Erythroblast (primary cell): ENCODE data around the gene FMN1.
A peak's percentile ranks its signal among the peaks of the same experiment; 100 is the strongest.
"Not testable (repeated sequence)": the region's sequence is repeated elsewhere in the genome, so short reads cannot be mapped to it uniquely, and the experiment has no call there.

Experiments
- DNase-seq, 2 experiments: peaks; one replicate each; lab custom pipeline; 2025; lab: John Stamatoyannopoulos, UW
- GATA1 ChIP-seq: IDR thresholded peaks from 2 replicates; pipeline ENCODE4 v1.6.1; 2011; ENCODE audit warnings: low read depth, mild to moderate bottlenecking, control low read depth, low read length, moderate library complexity
- POLR2A ChIP-seq: IDR thresholded peaks from 2 replicates; pipeline ENCODE4 v1.6.1; 2011; ENCODE audit warnings: mild to moderate bottlenecking, low read length

FMN1 gene

DNA sequence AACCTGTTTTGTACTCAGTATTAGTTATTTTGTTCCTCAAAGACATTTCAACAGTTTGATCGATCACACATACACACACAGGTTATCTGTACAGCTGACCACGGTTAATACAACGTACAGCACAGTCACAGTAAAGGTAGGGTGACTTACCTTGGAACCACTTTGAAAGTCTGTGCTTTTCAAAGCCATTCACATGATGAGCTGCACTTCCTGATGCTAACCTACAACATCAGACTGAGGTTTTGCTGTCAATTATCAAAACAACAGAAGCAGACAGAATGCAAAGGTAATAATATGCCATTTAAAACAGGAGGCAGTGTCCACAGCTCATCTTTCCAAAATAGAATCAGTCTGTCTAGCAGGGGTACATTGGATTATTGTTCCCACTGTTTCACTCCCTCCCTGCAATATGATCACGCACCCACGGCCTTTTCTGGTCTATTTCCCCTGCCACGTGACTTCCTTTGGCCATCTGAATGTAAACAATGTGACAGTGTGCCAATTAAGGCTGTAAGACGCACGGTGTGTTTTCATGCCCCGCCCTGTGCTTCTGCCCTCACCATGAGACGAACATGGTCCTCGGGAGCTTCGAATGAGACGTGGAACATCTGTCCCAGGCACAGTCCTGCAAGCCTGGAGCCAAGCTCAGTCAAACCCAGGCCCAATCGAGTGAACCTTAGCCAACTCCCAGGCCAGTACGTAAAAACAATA is 102.4 kb downstream of the FMN1 start:
- no peak for DNase-seq
- TF ChIP-seq POLR2A = no peak
- TF ChIP-seq GATA1 = no peak

DNA sequence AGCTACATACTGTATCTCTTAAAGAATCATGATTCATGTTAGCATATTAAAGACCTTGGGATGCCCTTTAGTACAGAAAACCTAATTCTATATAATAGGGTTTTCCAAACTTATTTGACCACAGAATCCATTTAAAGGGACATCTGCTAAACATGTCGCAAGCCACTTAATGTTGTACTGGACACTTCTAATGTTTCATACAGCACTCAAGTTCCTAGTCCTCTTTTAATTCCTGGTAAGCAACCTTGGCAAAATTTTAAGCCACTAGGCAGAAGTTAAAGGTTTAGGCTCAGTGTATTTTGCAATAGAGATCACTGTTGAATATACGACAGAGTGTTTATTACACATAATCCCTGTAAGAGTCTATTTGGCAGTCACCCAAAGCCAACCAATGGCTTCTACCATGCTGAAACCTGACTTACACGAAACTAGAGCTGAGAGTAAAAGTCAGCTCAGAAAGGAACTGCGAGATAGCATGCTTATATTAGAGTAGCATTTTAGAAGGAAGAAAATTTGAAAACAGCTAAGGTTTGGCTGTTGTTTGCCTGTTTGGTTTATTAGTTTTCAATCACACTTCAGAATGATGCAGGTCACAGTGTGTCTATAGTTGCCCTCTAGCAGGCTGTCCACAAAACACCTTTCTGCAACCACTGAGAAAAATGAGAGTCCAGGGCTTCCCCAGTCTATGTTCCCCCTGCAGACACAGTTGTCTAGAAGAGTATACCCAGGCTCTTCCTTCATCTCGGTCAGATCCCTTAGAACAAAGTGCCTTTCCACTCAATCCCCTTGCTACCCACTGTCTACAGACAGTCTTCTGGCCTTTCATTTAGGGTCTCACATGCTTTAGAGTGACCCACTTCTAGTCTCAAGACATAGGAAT is 104.4 kb downstream of the FMN1 start:
- TF ChIP-seq POLR2A (no peak), GATA1 (no peak)
- no peak for DNase-seq

DNA sequence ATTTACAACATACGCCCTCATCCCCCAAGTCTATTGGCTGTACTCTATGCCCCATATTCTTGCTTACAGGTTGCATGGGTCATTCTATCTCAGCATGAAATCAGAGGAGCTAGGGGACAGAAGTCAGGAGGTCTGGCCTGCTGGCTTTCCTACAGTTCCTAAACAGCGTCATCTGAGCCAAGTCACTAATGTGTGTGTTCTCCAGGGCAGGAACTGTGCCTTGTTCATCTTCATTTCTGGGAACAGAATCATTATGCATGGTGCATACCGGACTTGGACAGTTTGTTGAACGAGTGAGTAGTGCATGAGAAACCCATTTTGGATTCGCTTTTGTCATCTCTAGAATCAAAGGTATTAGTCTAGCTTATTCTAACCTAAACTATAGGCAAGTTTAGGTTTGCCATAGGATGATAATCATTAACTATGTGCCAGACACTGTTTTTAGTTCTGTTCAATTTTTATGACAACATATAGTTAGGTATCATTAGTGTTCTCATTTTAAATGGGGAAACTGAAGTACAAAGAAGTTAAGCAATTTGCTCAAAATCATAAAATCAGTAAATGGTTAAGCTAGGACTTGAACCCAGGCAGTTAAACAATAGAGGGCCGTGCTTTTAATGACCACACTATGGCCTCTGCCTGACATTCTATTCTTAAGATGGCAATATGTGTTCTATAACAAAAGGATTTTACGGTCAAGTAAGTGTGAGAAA is 105.2 kb downstream of the FMN1 start:
- DNase-seq = no peak
- TF ChIP-seq POLR2A (no peak), GATA1 (no peak)

DNA sequence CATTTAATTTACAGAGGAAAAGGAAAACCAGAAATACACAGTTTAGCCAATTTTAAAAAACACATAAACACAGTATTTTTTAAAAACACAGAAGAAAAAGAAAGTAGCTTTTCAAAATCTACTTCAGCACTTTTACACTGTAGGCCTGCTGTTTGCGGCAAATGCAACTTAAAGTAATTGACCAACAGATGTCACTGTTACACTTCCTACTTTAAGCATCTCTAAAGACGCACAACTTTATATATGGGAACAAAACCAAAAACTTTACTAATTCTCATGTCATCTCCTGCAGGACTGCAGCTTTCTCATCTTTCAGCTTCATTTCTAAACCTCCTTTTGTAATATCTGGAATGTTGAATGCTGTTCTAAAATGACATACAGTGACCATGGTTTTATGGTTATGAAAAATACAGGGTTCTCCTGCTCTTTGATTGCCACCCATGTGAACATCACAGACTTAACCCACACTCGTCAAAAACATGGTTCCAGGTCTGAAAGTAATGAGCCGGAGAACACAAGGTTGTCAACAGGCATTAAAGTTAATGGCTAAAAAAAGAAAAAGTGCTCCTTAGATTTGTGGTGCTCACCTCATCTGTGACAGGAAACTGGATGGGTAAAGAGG is 107.9 kb downstream of the FMN1 start:
- DNase-seq = peak; percentile 54 to 66
- TF ChIP-seq POLR2A (no peak), GATA1 (no peak)

DNA sequence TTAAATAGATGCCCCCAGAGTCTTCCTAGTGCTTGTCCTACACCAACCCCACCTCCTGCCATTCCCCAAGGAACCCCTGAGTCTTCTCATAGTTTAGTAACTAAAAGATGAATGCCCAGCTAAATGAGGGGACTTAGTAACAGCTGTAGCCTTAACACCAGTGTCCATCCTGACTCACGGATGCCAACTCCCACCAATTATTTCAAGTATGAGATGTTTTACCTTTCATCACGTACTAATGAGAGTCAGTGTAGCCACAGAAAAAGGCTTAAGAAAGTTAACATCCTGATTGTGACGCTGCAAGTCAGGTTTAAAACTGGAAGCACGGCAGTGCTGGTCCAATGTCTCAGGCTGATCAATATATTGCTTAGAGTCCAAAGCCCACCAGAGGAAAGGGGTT is 109.9 kb downstream of the FMN1 start:
- no peak for DNase-seq
- TF ChIP-seq GATA1 = no peak
- no peak for TF ChIP-seq POLR2A

DNA sequence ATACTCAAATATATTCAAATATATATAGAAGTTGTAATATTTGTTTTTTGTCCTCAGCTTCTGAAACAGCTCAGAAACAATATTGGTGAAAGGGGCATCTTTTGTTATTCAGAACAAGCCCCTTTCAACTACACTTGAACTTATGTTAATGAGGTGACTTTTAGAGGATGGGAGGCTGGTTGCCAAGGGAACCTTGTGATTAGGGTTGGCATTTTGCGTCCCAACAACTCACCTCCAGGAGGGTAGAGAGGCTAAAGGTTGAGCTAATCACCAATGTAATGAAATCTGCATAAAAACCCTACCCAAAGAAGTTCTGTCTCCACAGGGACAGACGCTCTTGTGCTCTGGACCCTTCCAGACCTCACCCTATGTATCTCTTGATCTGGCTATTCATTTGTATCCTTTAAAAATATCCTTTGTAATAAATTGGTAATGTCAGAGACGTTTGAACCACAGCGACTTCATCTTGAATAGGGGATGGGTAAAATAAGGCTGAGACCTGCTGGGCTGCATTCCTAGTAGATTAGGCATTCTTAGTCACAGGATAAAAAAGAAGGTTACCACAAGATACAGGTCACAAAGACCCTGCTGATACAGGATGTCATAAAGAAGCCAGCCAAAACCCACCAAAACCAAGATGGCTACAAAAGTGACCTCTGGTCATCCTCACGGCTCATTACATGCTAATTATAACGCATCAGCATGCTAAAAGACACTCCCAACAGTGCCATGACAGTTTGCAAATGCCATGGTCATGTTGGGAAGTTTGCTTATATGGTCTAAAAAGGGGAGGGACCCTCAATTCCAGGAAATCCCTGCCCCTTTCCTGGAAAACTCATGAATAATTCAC is 111.1 kb downstream of the FMN1 start:
- DNase-seq = no peak
- TF ChIP-seq POLR2A (no peak), GATA1 (no peak)

DNA sequence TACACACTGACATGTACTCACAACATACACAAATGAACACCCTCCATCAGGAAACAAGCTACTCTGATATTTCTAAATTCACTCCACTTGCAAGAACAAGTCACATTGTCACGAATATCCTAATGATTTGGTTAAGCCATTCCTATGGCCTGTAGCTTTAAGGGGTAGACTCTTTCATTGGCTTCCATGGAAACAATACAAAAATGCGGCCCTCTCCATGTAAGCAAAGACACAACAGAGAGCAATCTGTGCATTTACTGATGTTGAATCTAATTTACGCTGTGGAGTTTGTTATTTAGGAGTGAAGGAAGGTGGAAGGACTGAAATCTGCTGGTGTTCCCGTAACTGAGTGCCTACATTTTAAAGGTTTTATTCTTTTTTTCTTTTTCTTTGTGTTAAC is 114.5 kb downstream of the FMN1 start:
- DNase-seq = no peak
- TF ChIP-seq POLR2A (no peak), GATA1 (no peak)

DNA sequence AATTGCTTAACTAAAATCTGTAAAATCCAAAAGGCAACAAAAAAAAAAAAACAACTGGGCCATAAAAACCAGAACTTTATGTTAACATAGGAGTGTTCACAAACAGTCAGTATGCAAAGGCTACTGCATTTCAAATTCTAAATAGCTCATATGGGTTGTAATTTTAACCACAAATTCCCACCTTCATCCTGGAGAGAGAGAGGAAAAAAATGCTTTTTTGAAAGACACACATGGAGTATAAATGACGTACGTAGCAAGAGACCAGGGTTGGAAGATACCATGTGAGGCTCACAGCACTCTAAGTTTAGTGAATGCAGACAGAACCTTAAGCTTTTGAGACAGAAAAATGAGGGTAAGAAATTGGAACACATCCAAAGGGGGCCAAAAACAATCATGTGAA is 115.9 kb downstream of the FMN1 start:
- TF ChIP-seq GATA1 (no peak), POLR2A (no peak)
- DNase-seq = no peak

DNA sequence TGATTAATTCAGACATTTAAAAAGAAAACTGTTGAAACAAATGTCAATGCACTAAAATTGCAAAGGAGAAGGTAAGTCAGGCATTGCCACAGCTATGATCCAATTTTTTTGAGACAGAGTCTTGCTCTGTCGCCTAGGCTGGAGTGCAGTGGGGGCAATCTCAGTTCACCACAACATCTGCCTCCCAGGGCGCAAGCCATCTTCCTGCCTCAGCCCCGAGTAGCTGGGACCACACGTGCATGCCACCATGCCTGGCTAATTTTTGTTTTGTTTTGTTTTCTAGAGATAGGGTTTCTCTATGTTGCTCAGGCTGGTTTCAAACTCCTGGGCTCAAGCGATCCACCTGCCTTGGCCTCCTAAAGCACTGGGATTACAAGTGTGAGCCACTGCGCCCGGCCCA is 117.6 kb downstream of the FMN1 start:
- no peak for DNase-seq
- no peak for TF ChIP-seq GATA1
- TF ChIP-seq POLR2A = no peak

DNA sequence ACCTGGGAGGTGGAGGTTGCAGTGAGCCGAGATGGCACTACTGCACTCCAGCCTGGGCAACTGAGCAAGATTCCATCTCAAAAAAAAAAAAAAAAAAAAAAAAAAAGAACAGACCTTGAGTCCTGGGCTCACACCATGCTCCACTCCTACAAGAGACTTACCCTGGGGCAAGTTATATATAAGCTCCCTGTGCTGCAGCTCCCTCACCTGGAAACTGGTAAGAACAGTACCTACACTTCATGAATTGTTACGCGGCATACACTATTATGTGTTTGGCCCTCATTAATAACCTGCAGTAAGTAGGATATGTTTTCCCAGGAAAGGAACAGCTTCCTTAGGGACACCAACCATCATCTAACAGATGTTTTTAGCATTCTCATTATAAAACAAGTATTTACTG is 119.6 kb downstream of the FMN1 start:
- TF ChIP-seq GATA1 (no peak), POLR2A (no peak)
- no peak for DNase-seq

DNA sequence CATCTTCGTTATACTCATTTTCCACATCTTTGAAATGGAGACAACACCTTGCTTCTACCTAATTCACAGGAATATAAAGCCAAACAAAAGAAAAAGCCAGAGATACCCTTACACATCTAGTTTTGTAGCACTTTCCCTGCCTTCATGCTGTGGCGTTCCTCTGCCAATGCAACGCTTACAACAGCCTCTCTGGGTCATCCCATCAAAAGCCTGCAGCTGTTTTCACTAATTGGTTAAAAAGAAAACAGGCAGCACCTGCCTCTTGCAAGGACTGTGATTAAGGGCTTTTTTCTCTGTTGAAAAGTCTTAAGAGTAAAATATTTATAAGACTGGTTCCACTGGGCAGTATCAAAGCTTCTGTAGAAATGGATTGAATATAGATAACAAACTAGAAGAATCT is 120.3 kb downstream of the FMN1 start:
- TF ChIP-seq GATA1 = no peak
- TF ChIP-seq POLR2A = no peak
- DNase-seq = no peak

DNA sequence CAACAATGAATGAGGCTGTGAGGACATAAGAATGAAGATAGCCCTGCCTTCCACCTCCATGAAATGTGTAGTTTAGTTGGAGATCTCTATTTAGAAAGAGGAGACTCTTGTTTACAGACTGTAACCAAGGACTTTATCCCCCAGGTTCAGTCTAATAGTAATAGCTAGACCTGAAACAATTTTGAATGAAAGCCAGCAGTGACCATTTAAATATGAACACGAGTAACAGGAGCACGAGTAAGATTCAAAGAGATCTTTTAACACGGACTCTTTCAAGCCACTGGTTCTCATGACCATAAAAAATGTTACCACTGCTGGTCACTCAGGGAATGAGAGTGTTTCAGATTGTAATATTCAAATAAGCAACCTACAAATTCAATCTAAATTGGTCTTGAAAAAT is 123.1 kb downstream of the FMN1 start:
- TF ChIP-seq POLR2A (no peak), GATA1 (no peak)
- DNase-seq = no peak

DNA sequence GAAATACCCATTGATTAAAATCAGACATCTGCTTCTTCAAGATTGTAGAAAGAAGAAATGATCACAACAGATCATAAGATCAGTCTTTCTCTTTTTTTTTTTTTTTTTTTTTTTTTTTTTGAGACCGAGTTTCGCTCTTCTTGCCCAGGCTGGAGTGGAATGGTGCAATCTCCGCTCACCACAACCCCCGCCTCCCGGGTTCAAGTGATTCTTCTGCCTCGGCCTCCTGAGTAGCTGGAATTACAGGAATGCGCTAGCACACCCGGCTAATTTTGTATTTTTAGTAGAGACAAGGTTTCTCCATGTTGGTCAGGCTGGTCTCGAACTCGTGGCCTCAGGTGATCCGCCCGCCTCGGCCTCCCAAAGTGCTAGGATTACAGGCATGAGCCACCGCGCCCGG is 124.6 kb downstream of the FMN1 start:
- DNase-seq = not testable (repeated sequence)

DNA sequence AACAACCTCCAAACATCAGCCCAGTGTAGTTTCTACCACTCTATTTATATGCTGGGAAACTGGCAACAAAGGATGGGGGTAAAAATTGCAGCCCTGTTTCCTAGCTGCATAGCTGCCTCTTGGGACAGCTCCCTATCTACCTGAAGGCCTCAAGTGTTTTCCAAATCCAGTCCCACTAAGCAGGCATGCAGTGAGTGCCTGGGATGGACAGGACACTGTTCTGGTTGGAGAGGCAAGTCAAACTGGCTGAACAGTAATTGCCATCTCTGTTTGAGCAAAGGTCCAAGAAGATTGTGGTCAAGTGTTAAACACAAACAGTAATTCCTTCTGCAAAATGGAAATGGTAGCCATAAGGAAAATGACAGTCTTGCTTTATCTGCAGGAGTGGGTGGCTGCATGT is 125.4 kb downstream of the FMN1 start:
- TF ChIP-seq GATA1 = no peak
- no peak for DNase-seq
